GM21529 (cell line): ENCODE measurements around the gene CLDN9.

Experiments used
- ATAC-seq: cut with Tn5 transposase; IDR thresholded peaks from one replicate; pipeline ENCODE4 v1.9.1; 2021; ENCODE audit not compliant: unreplicated experiment

CLDN9 gene

DNA sequence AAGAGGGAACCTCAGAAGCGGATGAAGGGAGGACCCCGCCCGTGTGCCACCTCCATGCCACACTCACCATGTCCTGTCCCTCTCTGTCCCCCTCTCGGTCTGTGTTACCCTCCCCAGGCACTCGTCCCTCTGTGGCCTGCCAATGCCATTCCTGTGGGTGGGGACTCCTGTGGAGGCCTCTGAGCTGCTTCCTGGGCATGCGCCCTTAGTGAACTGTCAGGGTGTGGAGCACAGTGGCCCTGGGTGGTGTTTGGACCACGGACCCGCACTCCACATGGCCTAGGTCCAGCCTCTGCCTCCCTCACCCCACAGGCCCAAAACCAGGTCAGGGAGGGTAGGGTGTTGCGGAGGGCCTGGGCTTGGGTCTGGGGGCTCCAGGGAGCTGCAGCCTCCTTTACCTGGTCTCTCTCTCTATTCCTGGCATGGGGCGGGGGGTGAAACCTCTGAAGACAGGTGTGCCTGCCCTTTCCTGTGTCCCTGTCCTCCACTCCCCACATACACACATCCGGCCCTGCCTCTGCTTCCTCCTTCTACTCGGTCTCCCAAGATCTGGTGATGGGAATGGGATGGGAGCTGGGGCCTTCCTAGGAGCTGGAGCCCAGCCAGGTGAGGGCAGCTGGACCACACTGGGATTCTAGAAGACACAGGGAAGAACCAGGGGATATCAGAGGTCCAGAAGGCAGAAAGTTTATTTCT lies 21.0 kb upstream of the CLDN9 start:
- no peak for ATAC-seq

DNA sequence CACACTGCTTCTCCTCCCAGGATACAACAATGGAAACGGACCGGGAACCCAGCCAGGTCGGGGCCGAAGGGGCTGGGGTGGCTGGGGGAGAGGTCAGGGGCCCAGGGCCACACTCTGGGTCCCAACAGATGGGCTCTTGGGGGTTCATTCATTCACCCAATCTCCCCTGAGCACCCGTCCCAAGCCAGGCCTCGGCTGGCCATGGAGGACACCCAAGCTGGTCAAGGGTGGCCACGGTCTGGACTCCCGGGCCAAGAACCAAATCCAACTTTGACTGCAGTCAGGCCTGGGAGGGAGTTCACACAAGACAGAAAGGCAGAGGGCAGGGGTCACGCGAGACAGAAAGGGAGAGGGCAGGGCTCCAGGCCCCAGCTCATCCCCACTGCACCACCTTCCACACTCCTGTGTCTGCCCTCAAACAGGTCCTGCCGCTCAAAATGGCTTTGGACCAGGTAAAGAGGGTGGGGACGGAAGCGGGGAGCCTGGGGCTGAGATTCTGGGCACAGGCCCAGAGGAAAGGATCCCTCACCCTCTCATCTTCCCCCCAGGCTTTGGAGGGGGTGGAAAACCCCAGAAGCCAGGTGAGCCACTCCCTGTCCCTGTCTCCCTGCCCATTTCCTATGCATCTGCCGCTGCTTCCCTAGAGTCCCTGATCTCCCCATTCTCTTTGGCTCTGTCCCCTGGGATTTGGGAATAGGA lies 20.2 kb upstream of the CLDN9 start:
- no peak for ATAC-seq

DNA sequence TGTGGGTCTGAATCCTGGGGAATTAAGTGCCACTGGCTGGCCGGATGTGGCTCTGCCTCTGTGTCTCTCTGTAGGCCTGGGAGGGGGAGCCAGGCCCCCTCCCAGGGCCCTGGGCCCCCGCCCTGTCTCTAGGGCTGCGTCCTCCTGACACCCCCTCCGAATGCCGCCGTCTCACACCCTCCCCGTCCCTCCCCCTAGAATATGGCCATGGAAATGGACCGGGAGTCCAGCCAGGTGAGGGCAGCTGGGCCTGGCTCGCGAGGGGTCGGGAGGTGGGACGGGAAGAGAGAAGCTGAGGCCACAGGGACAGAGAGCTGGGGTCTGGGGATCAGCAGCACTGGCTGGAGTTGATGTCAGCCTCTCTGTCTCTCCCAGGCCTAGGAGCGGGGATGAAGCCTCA lies 16.4 kb upstream of the CLDN9 start:
- ATAC-seq = no peak

- no peak for ATAC-seq
Measured at GRCh38 chr16:2999929-3000328, 12.8 kb upstream of the CLDN9 start.

DNA sequence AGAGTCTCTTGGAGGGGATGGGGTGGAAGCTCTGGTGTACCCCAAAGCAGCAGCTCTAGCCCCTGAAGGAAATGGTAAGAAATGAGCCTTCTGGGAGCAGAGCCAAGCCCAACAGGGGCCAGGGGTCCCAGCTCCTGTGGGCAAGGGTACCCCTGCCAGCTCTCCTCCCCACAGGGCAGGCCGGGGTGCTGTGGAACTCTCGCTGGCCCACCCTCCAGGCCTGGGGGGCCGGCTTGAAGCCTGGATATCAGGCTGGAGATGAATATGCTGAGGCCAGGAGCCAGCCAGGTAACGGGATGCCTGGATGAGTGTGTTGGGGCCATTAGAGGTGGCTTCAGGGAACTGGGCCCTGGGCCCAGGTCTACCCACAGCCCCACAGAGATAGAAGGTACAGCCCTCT lies 12.2 kb upstream of the CLDN9 start:
- no peak for ATAC-seq

GRCh38 chr16:3001316-3001715 lies 11.4 kb upstream of the CLDN9 start:
- no peak for ATAC-seq

DNA sequence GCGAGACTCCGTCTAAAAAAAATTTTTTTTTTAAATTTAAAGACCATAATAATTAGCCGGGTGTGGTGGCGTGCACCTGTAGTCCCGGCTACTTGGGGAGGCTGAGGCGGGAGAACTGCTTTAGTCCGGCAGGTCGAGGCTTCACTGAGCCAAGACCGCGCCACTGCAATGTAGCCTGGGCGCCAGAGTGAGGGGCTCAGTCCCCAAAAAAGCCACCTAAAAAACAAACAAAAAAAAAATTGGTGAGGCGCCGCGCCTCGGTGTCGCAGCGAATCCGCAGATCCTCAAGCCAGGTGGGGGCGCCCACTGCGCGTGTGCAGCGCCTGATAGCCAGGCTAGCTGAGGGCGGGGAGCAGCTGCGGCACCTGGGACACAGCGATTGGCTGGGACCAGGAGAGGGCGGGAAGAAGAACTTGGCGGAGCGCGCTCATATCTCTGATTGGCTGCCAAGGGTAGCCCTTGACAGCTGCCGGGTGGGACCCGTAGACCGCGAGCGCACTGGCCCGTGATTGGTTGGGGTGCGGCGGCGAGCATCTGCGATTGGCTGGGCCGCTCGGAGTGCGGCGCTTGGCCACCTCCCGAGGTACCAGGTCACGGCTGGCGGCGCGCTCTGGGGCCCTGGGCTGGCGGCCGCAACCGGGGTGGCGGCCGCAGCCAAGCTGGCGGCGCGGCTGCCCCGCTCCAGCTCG lies 9.0 kb upstream of the CLDN9 start:
- peak; percentile 94 for ATAC-seq

DNA sequence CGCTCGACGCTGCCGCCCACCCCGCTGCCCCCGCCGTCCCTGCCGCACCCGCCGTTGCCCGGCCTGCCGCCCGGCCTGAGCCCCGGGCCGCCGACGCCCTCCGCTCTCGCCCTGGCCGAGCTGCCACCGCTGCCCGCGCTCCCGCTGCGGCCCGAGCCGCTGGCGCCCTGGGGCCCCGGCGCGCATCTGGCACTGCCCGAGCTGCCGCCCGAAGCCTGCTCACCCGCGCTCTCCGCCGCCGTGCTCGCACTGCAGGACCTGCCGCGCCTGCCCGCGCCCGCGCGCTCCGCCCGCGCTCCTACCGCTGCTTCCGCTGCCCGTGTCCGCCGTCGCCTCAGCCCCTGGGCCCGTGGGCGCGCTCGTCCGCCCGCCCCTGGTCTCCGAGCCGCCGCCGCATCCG lies 8.4 kb upstream of the CLDN9 start:
- peak; percentile 20 for ATAC-seq

GRCh38 chr16:3004781-3005284 lies 7.9 kb upstream of the CLDN9 start:
- ATAC-seq = no peak

GRCh38 chr16:3007059-3007956 lies 5.4 kb upstream of the CLDN9 start:
- no peak for ATAC-seq

DNA sequence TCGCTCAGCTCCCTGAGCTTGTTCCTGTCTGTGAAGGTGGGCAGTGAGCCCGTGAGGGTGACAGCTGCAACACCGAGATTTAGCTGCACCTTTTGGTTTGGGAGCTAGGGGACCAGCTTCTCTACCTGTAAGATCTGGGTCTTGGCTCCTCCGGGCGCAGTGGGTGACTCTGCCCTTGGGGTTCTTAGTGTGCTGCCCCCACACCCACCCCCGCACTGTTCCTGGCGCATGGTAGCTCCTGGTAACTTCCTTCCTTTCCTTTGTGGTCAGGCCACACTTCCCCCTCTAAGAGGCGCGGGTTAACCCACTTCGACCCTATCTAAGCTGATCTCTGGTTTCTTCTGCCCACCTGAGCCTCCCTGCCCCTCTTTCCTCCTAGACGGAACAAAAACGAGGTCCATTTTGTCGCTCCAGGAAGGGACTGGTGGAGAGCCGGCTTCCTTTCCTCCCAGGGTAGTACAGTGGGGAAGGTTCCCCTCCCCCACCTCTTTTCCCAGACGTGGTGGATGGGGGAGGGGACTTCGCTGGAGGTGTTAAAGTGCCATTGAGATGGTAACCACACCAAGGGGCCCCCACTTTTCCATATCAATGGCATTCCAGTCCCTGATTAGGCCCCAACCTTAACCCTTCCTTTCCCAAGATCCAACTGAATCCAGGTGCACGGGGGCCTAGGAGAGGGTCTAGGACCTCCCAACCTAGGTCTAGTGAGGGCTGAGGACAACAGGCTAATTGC lies 4.6 kb upstream of the CLDN9 start:
- no peak for ATAC-seq

DNA sequence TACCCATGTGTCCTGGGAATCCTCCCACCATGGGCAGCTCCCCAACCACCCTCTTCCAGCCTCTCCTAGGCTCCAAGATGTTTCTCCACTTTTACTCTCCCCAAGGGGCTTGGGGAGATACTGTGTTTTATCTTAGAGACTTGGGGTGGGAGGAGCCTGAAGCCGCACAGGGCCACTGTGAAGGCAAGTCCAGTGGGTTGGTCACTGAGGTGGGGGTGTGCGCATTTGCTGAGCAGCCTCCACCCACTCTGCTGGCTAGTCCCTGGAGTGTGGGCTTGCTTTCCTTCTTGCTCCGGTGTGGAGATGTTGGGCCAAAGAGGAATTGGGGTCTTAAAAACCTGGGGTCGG lies 4.1 kb upstream of the CLDN9 start:
- no peak for ATAC-seq

DNA sequence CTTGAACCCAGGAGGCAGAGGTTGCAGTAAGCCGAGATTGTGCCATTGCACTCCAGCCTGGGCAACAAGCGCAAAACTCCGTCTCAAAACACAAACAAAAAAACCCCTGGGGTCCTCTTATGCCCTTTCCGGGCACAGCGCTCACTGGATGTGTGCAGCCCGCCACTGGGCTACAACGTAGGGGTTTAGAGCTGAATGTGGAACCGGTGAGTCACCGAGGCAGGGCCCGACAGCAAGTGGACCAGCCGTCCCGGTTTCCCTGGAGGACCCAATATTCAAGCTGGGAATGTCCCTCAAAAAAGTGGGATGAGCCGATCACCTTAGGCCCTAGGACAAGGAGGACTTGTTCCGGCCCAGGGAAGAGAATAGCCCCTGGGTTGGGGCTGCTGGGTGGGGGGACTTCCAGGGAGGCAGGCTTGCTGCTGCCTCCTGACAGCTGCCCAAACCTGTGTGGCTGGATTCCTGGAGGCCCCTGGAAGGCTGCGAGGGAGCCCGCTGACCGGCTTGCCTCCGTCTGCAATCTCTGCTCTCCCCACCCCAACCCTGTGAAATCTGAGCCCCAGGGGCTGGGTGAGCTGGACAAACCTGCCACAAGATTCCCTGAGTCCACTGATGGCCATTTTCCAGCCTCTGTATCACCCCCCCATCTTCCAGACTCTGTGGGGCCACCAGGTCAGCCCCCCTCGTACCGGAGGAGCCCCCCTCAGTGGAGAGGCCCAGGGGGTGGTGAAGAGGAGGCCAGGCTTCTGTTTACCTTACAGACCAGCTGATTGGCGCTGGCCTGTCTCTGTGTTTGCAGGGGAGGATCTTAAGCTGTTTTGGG lies 2.9 kb upstream of the CLDN9 start:
- ATAC-seq = no peak

DNA sequence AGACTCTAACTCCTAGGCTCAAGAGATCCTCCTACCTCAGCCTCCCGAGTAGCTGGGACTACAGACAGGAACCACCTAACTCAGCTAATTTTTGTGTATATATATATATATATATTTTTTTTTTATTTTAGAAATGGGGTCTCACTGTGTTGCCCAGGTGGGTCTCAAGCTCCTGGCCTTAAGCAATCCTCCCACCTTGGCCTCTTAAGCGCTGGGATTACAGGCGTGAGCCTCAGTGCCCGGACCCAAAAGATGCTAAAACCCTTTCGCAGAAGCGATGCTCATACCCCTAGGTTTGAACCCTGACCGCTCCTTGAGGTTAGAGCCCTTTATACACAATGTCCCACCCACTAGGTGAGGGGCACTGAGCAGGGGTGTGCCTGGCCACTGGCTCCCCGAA lies 2.2 kb upstream of the CLDN9 start:
- ATAC-seq = no peak

DNA sequence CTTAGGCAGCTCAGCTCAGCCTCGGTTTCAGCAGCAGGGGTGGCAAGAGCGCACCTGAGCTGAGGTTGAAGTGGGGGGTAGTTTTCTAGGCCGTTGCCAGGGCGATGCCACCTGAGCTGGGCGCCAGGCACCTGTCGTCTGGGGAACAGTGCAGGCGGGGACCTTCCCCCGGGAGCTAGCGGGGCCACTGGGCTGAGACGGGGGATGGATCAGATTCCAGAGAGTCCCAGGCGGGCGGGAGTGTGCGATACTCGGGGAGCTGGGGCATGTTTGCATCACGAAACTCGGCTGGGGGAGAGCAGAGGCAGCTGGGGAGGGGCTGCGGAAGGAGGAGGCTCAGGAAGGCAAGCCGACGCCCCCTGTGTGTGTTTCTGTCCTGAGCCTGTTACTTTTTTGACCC lies 477 bp upstream of the CLDN9 start:
- ATAC-seq = no peak

- no peak for ATAC-seq
Measured at GRCh38 chr16:3013491-3013951, 798 bp downstream of the CLDN9 start.

- ATAC-seq = no peak
Measured at GRCh38 chr16:3013998-3014690, 1.4 kb downstream of the CLDN9 start.

- ATAC-seq = no peak
Measured at GRCh38 chr16:3014971-3015370, 2.2 kb downstream of the CLDN9 start.
